GM19463 (cell line): ENCODE measurements around the gene GCHFR.
A peak's percentile ranks its signal among the peaks of the same experiment; 100 is the strongest.

Experiments used
- ATAC-seq: cut with Tn5 transposase; IDR thresholded peaks from one replicate; pipeline ENCODE4 v1.9.1; 2021; ENCODE audit warnings: mild to moderate bottlenecking, moderate library complexity; ENCODE audit not compliant: unreplicated experiment

GCHFR gene

GRCh38 chr15:40763801-40764628 lies at the start of gene GCHFR:
GCHFR (plus strand) TSS chr15:40764068; CDS start chr15:40764181, 113 bp downstream.
- ATAC-seq, result peak; percentile 48

GRCh38 chr15:40714144-40714543 lies 49.7 kb upstream of the GCHFR start:
- ATAC-seq, result no peak

GRCh38 chr15:40716165-40716564 lies 47.7 kb upstream of the GCHFR start:
- no peak for ATAC-seq

- no peak for ATAC-seq
These were observed 42.2 kb upstream of the GCHFR start for GRCh38 chr15:40721701-40722100.

- ATAC-seq, result no peak
These were observed 41.5 kb upstream of the GCHFR start for GRCh38 chr15:40722354-40722753.

GRCh38 chr15:40722934-40723333 lies 40.9 kb upstream of the GCHFR start:
- ATAC-seq, result no peak

GRCh38 chr15:40723919-40724318 lies 39.9 kb upstream of the GCHFR start:
- ATAC-seq, result no peak

- ATAC-seq, result no peak
These were observed 32.8 kb upstream of the GCHFR start for GRCh38 chr15:40731034-40731433.

- no peak for ATAC-seq
These were observed 27.3 kb upstream of the GCHFR start for GRCh38 chr15:40736575-40736974.

GRCh38 chr15:40737048-40737447 lies 26.8 kb upstream of the GCHFR start:
- no peak for ATAC-seq

- no peak for ATAC-seq
These were observed 24.8 kb upstream of the GCHFR start for GRCh38 chr15:40739047-40739446.

GRCh38 chr15:40739854-40740253 lies 24.0 kb upstream of the GCHFR start:
- ATAC-seq, result no peak

- no peak for ATAC-seq
These were observed 20.4 kb upstream of the GCHFR start for GRCh38 chr15:40743485-40743901.

GRCh38 chr15:40743921-40744814 lies 19.7 kb upstream of the GCHFR start:
- no peak for ATAC-seq

GRCh38 chr15:40744815-40745152 lies 19.1 kb upstream of the GCHFR start:
- ATAC-seq, result no peak

GRCh38 chr15:40746916-40747418 lies 16.9 kb upstream of the GCHFR start:
- no peak for ATAC-seq

GRCh38 chr15:40747685-40748631 lies 15.9 kb upstream of the GCHFR start:
- ATAC-seq, result no peak

GRCh38 chr15:40749151-40749630 lies 14.7 kb upstream of the GCHFR start:
- ATAC-seq, result no peak

- ATAC-seq, result no peak
These were observed 13.0 kb upstream of the GCHFR start for GRCh38 chr15:40750885-40751284.

- no peak for ATAC-seq
These were observed 12.1 kb upstream of the GCHFR start for GRCh38 chr15:40751745-40752144.

- no peak for ATAC-seq
These were observed 9.3 kb upstream of the GCHFR start for GRCh38 chr15:40754574-40754882.
